Keratinocyte (primary cell): ENCODE results near the gene POR.

ENCODE experiments used
- EZH2 ChIP-seq: IDR thresholded peaks from one replicate; pipeline ENCODE4 v1.6.1; 2012; ENCODE audit warnings: inconsistent platforms, mild to moderate bottlenecking, low read length, moderate library complexity
- TF ChIP-seq, protein P1 (sequence below), 3 experiments: IDR thresholded peaks in 1 of 3; conservative IDR thresholded peaks in 1 of 3; optimal IDR thresholded peaks in 1 of 3; 2 replicates in 2 of 3; 3 replicates in 1 of 3; pipeline versions ENCODE3 to v1.5.1; 2011; ENCODE audit warnings: low read length in 3 of 3, mild to moderate bottlenecking in 3 of 3, moderate library complexity in 2 of 3, control low read depth in 1 of 3, inconsistent platforms in 1 of 3; ENCODE audit not compliant: insufficient read depth in 2 of 3; ENCODE audit errors: extremely low read depth in 1 of 3

DNA sequence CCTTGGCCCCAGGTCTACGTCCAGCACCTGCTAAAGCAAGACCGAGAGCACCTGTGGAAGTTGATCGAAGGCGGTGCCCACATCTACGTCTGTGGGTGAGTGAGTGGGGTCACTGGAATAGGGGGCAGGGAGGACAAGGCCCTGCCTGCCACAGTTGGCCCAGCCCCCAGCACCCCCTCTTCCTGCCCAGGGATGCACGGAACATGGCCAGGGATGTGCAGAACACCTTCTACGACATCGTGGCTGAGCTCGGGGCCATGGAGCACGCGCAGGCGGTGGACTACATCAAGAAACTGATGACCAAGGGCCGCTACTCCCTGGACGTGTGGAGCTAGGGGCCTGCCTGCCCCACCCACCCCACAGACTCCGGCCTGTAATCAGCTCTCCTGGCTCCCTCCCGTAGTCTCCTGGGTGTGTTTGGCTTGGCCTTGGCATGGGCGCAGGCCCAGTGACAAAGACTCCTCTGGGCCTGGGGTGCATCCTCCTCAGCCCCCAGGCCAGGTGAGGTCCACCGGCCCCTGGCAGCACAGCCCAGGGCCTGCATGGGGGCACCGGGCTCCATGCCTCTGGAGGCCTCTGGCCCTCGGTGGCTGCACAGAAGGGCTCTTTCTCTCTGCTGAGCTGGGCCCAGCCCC is 71.3 kb downstream of the POR start:
- no peak for TF ChIP-seq EZH2
- TF ChIP-seq, protein P1, sequence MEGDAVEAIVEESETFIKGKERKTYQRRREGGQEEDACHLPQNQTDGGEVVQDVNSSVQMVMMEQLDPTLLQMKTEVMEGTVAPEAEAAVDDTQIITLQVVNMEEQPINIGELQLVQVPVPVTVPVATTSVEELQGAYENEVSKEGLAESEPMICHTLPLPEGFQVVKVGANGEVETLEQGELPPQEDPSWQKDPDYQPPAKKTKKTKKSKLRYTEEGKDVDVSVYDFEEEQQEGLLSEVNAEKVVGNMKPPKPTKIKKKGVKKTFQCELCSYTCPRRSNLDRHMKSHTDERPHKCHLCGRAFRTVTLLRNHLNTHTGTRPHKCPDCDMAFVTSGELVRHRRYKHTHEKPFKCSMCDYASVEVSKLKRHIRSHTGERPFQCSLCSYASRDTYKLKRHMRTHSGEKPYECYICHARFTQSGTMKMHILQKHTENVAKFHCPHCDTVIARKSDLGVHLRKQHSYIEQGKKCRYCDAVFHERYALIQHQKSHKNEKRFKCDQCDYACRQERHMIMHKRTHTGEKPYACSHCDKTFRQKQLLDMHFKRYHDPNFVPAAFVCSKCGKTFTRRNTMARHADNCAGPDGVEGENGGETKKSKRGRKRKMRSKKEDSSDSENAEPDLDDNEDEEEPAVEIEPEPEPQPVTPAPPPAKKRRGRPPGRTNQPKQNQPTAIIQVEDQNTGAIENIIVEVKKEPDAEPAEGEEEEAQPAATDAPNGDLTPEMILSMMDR (optimal IDR thresholded peaks at IDR 0.05 in 1 of 3, IDR thresholded peaks at IDR 0.05 in 1 of 3, conservative IDR thresholded peaks at IDR 0.05 in 1 of 3; ENCODE audit: extremely low read depth in 1 of 3, insufficient read depth in 2 of 3, low read length in 3 of 3): no peak
